CD4-positive, alpha-beta T cell (primary cell): Measurements from ENCODE around the gene RAD51B. TPM values are rescaled to one million over a fixed set of nuclear protein-coding genes. Genes with fewer than 3 reads are reported as not detected.

ENCODE experiments used
- ATAC-seq: fragments of 200-7000 bp; cut with Tn5 transposase; one replicate; pipeline ENCODE4 v1.10.0; 2022; ENCODE audit warnings: mild to moderate bottlenecking; ENCODE audit not compliant: poor library complexity
- CTCF ChIA-PET: fragments of 350-600 bp; sonication (Branson Sonifier 250); formaldehyde crosslinking; loops from one replicate; lab custom pipeline; 2021; ENCODE audit warnings: antibody characterized with exemption, inconsistent platforms; lab: Charles Lee
- POLR2A ChIA-PET: fragments of 350-600 bp; sonication (Branson Sonifier 250); formaldehyde crosslinking; loops from one replicate; lab custom pipeline; 2021; ENCODE audit warnings: antibody characterized with exemption, inconsistent platforms; lab: Charles Lee
- DNase-seq, 14 experiments: peaks; one replicate each; pipeline ENCODE4 v3.0.0-alpha.2; 2013 to 2020; ENCODE audit warnings: mixed read lengths in 2 of 14
- H3K27ac ChIP-seq, 2 donors: one replicate each; pipeline versions ENCODE4 v1.5.1 to v1.7.0; 2013; ENCODE audit warnings: low read length in 2 of 2, low read depth in 1 of 2, mild to moderate bottlenecking in 1 of 2
- H3K27me3 ChIP-seq, 2 experiments: 1 replicate in 1 of 2; 2 replicates in 1 of 2; pipeline versions ENCODE4 v1.6.1 to v1.7.0; 2013; ENCODE audit warnings: low read length in 2 of 2, control low read depth in 1 of 2, mild to moderate bottlenecking in 1 of 2, moderate library complexity in 1 of 2; ENCODE audit not compliant: insufficient read depth in 2 of 2, control insufficient read depth in 1 of 2
- H3K36me3 ChIP-seq: one replicate; pipeline ENCODE4 v1.6.1; 2013; ENCODE audit warnings: low read length, control low read depth; ENCODE audit not compliant: insufficient read depth
- H3K4me1 ChIP-seq: one replicate; pipeline ENCODE4 v1.6.1; 2013; ENCODE audit warnings: low read length, control low read depth; ENCODE audit not compliant: insufficient read depth
- H3K4me3 ChIP-seq: one replicate; pipeline ENCODE4 v1.5.1; 2013; ENCODE audit warnings: mild to moderate bottlenecking, low read length, moderate library complexity
- H3K9me3 ChIP-seq, 2 experiments: 1 replicate in 1 of 2; 2 replicates in 1 of 2; pipeline versions ENCODE4 v1.6.1 to v1.7.0; 2013; ENCODE audit warnings: low read length in 2 of 2, mild to moderate bottlenecking in 2 of 2, control low read depth in 1 of 2, moderate library complexity in 1 of 2; ENCODE audit not compliant: control insufficient read depth in 1 of 2, insufficient read depth in 1 of 2
- H3K27ac Mint-ChIP-seq: one replicate; pipeline ENCODE4 v1.8.0; 2020; ENCODE audit warnings: mixed read lengths
- H3K27me3 Mint-ChIP-seq: one replicate; pipeline ENCODE4 v1.8.0; 2021; ENCODE audit warnings: mixed read lengths
- H3K36me3 Mint-ChIP-seq: one replicate; pipeline ENCODE4 v1.8.0; 2021; ENCODE audit warnings: low read depth, mixed read lengths
- H3K4me1 Mint-ChIP-seq: one replicate; pipeline ENCODE4 v1.8.0; 2021; ENCODE audit warnings: low read depth, mixed read lengths
- H3K4me3 Mint-ChIP-seq: one replicate; pipeline ENCODE4 v1.8.0; 2020; ENCODE audit warnings: mild to moderate bottlenecking, mixed read lengths
- H3K9me3 Mint-ChIP-seq: one replicate; pipeline ENCODE4 v1.8.0; 2020; ENCODE audit warnings: mixed read lengths
- CTCF ChIP-seq: fragments of 200-600 bp; IDR thresholded peaks from one replicate; pipeline ENCODE4 v1.8.0; 2022; ENCODE audit warnings: antibody characterized with exemption, mild to moderate bottlenecking
- intact Hi-C, 2 experiments: fragments of 100-400 bp; cut with DNase I in 1 of 2; cut with micrococcal nuclease in 1 of 2; formaldehyde crosslinking; loops; one replicate each; pipeline versions ENCODE4 v1.15.1 to v1.9.0; 2023 to 2025; cut with DNase I, micrococcal nuclease
- total RNA-seq, 174 experiments: library from RNA in 2 of 174; stranded (reverse) in 2 of 174; gene quantifications; one replicate each; pipeline ENCODE4 v1.2.3 and lab custom pipeline; 2021 to 2026

Gene RAD51B
- total RNA-seq, 2 experiments from 2014 or later: 18.4 to 20.0 TPM

- no peak overlapping the region for H3K4me3 Mint-ChIP-seq
- no peaks in the 10 kb centered on the region for H3K27me3 Mint-ChIP-seq
- intact Hi-C loops: no loop called here
- no peak overlapping the region for H3K27ac Mint-ChIP-seq
- no peaks in the 10 kb centered on the region for H3K36me3 ChIP-seq
- no peak overlapping the region for H3K4me3 ChIP-seq
- CTCF ChIA-PET: no interaction called here
- H3K27me3 ChIP-seq: no peaks in the 10 kb centered on the region
- no peak for TF ChIP-seq CTCF
- H3K4me1 Mint-ChIP-seq: no peaks in the 10 kb centered on the region
- no peaks in the 10 kb centered on the region for H3K9me3 ChIP-seq
- H3K9me3 Mint-ChIP-seq: no peaks in the 10 kb centered on the region
- DNase-seq: no peak
- no peaks in the 10 kb centered on the region for H3K4me1 ChIP-seq
- no peaks in the 10 kb centered on the region for H3K36me3 Mint-ChIP-seq
- POLR2A ChIA-PET: no interaction called here
- H3K27ac ChIP-seq: no peak overlapping the region
- no peak for ATAC-seq
Measured at GRCh38 chr14:68016255-68016914, 196.8 kb downstream of the RAD51B start.

- ATAC-seq: no peak
- CTCF ChIA-PET: no interaction called here
- intact Hi-C loops: no loop called here
Measured at GRCh38 chr14:68018598-68018997, 199.0 kb downstream of the RAD51B start.

GRCh38 chr14:68020493-68020892 lies 200.9 kb downstream of the RAD51B start:
- no peak for ATAC-seq
- Mint-ChIP-seq H3K9me3 (peaks cover 9% of the 10 kb centered on the region), H3K27ac (no peak overlapping the region), H3K4me3 (no peak overlapping the region), H3K27me3 (no peaks in the 10 kb centered on the region), H3K4me1 (no peaks in the 10 kb centered on the region), H3K36me3 (peaks cover 3% of the 10 kb centered on the region)
- DNase-seq: no peak
- TF ChIP-seq CTCF: no peak
- CTCF ChIA-PET: no interaction called here
- Histone ChIP-seq H3K4me3 (no peak overlapping the region), H3K4me1 (no peaks in the 10 kb centered on the region), H3K27me3 (no peaks in the 10 kb centered on the region), H3K36me3 (no peaks in the 10 kb centered on the region), H3K9me3 (peaks cover 0 to 6% of the 10 kb centered on the region in 2 experiments), H3K27ac (no peak overlapping the region)
- intact Hi-C loops: no loop called here
- POLR2A ChIA-PET: no interaction called here

More at GRCh38 chr14:68018598-68018997, 199.0 kb downstream of the RAD51B start:
- Histone ChIP-seq H3K27ac (no peak overlapping the region), H3K9me3 (peaks cover 0 to 6% of the 10 kb centered on the region in 2 experiments), H3K4me1 (no peaks in the 10 kb centered on the region), H3K4me3 (no peak overlapping the region), H3K27me3 (no peaks in the 10 kb centered on the region), H3K36me3 (no peaks in the 10 kb centered on the region)
- H3K4me3 Mint-ChIP-seq: no peak overlapping the region
- peaks cover 3% of the 10 kb centered on the region for H3K36me3 Mint-ChIP-seq
- no peak for TF ChIP-seq CTCF
- no peaks in the 10 kb centered on the region for H3K27me3 Mint-ChIP-seq
- peaks cover 9% of the 10 kb centered on the region for H3K9me3 Mint-ChIP-seq
- no peak overlapping the region for H3K27ac Mint-ChIP-seq
- POLR2A ChIA-PET: no interaction called here
- no peak for DNase-seq
- no peaks in the 10 kb centered on the region for H3K4me1 Mint-ChIP-seq
